GM19467 (cell line): Measurements from ENCODE around the gene GNAI2.

ENCODE experiments used
- ATAC-seq: cut with Tn5 transposase; IDR thresholded peaks from one replicate; pipeline ENCODE4 v1.9.1; 2021; ENCODE audit warnings: mild to moderate bottlenecking, moderate library complexity; ENCODE audit not compliant: unreplicated experiment

The GNAI2 gene

GRCh38 chr3:50235716-50236483, at the start of gene GNAI2:
TSS of gene GNAI2 (plus strand) at chr3:50236204. CDS start at chr3:50236336, 132 bp downstream.
- peak; percentile 92 for ATAC-seq

GRCh38 chr3:50187750-50188149, 48.3 kb upstream of the GNAI2 start:
- ATAC-seq = no peak

- no peak for ATAC-seq
These were observed 46.7 kb upstream of the GNAI2 start for GRCh38 chr3:50189274-50189673.

GRCh38 chr3:50189989-50190388, 46.0 kb upstream of the GNAI2 start:
- ATAC-seq = no peak

- no peak for ATAC-seq
These were observed 44.9 kb upstream of the GNAI2 start, which contains the start of gene GNAT1 for GRCh38 chr3:50190936-50191660. TSS of gene GNAT1 (plus strand) at chr3:50191610. CDS start at chr3:50191726, 116 bp downstream.

- ATAC-seq = no peak
These were observed 43.9 kb upstream of the GNAI2 start for GRCh38 chr3:50192124-50192523.

- ATAC-seq = no peak
These were observed 43.3 kb upstream of the GNAI2 start for GRCh38 chr3:50192689-50193141.

- ATAC-seq = no peak
These were observed 42.7 kb upstream of the GNAI2 start for GRCh38 chr3:50193286-50193685.

GRCh38 chr3:50193746-50194127, 42.3 kb upstream of the GNAI2 start:
- ATAC-seq = no peak

- ATAC-seq = no peak
These were observed 41.7 kb upstream of the GNAI2 start for GRCh38 chr3:50194128-50194902.

GRCh38 chr3:50194903-50195500, 41.0 kb upstream of the GNAI2 start:
- no peak for ATAC-seq

GRCh38 chr3:50195501-50196252, 40.3 kb upstream of the GNAI2 start:
- ATAC-seq = no peak

- no peak for ATAC-seq
These were observed 39.7 kb upstream of the GNAI2 start for GRCh38 chr3:50196253-50196801.

- ATAC-seq = no peak
These were observed 34.3 kb upstream of the GNAI2 start for GRCh38 chr3:50201573-50202315.

GRCh38 chr3:50202353-50203112, 33.5 kb upstream of the GNAI2 start:
- no peak for ATAC-seq

GRCh38 chr3:50203113-50203808, 32.7 kb upstream of the GNAI2 start:
- ATAC-seq = no peak

GRCh38 chr3:50203809-50204803, 31.9 kb upstream of the GNAI2 start:
- ATAC-seq = no peak
